Right cardiac atrium (tissue), 5 donors: ENCODE data around the gene MORC4. TPM values are rescaled to one million over a fixed set of nuclear protein-coding genes. Genes with fewer than 3 reads are reported as not detected.

Experiments used
- ATAC-seq, 2 donors: fragments of 200-7000 bp; cut with Tn5 transposase; one replicate each; pipeline versions ENCODE4 v1.8.0 to v1.9.1; 2020; ENCODE audit warnings: moderate library complexity in 2 of 2, mild to moderate bottlenecking in 1 of 2
- DNase-seq, 3 donors: peaks; one replicate each; pipeline ENCODE4 v3.0.0-alpha.2; 2020
- H3K27ac ChIP-seq: one replicate; pipeline ENCODE4 v1.5.1; 2013; ENCODE audit warnings: mild to moderate bottlenecking, low read length, control low read depth, moderate library complexity
- H3K27me3 ChIP-seq: one replicate; pipeline ENCODE4 v1.6.1; 2013; ENCODE audit not compliant: control insufficient read depth, insufficient read depth
- H3K4me1 ChIP-seq: one replicate; pipeline ENCODE4 v1.6.1; 2013; ENCODE audit warnings: low read length; ENCODE audit not compliant: control insufficient read depth, insufficient read depth
- H3K4me3 ChIP-seq: one replicate; pipeline ENCODE4 v1.5.1; 2013; ENCODE audit warnings: low read length, control low read depth
- H3K9me3 ChIP-seq: one replicate; pipeline ENCODE4 v1.6.1; 2013; ENCODE audit warnings: low read length; ENCODE audit not compliant: control insufficient read depth
- WGBS: extraction: QIAGEN DNeasy Blood & Tissue Kit; methylation state at CpG from one replicate; pipeline ENCODE4 v1.1.7; 2013; 5-methylcytosine and 5-hydroxymethylcytosine counted together
- intact Hi-C, 4 donors: fragments of 100-400 bp; cut with DNase I; formaldehyde crosslinking; loops; one replicate each; pipeline versions ENCODE4 v1.11.0 to v1.14.0; 2022 to 2023
- polyA plus RNA-seq: library from polyadenylated mRNA; stranded (reverse); fragments of 200-250 nt; gene quantifications from one replicate; pipeline ENCODE4 v1.2.3, GENCODE V29; 2013
- total RNA-seq, 4 donors: library from RNA; stranded (reverse); fragmentation: NEBNext Ultra II Directional; extraction: Animal tissue kit (Norgen Biotek cat#: 25700); gene quantifications; one replicate each; pipeline ENCODE4 v1.2.1, GENCODE V29; 2021
- donor health status: healthy with polysubstance abuse.
- donor health status: DM: no; HTN: yes; CAD: no.
- donor health status: DM: no; HTN: no; CAD: no.
- donor health status: DM: no; HTN: yes; CAD: no; lungs with severe emphysema.
- donor health status: DM: yes; HTN: yes; CAD: no.

The MORC4 gene
- total and polyA plus RNA-seq, 5 donors, result 2.1 to 6.6 (median 4.1) TPM

GRCh38 chrX:106933538-106933961, 66.5 kb downstream of the MORC4 start:
- no peaks in the 10 kb centered on the region for H3K27me3 ChIP-seq
- intact Hi-C loops, result no loop called here
- peak overlapping the region; percentile 72 for H3K27ac ChIP-seq
- H3K4me1 ChIP-seq, result peaks cover 10% of the 10 kb centered on the region
- 2% methylated on average over 3 of the region's 3 CpGs for WGBS
- DNase-seq, result peak in 2 of 3 donors; percentile 34 to 56
- peak; percentile 40 to 48 for ATAC-seq
- no peaks in the 10 kb centered on the region for H3K9me3 ChIP-seq
- H3K4me3 ChIP-seq, result no peak overlapping the region

GRCh38 chrX:106932960-106933537, 67.0 kb downstream of the MORC4 start:
- intact Hi-C loops, result no loop called here
- WGBS, result 48% methylated on average over 6 of the region's 6 CpGs
- H3K4me3 ChIP-seq, result no peak overlapping the region
- peak; percentile 68 to 85 for ATAC-seq
- H3K4me1 ChIP-seq, result peaks cover 10% of the 10 kb centered on the region
- H3K27ac ChIP-seq, result peak overlapping the region; percentile 72
- no peaks in the 10 kb centered on the region for H3K9me3 ChIP-seq
- peak in 1 of 3 donors; percentile 38 for DNase-seq
- H3K27me3 ChIP-seq, result no peaks in the 10 kb centered on the region

GRCh38 chrX:106932492-106932923, 67.5 kb downstream of the MORC4 start:
- peak overlapping the region; percentile 61 for H3K27ac ChIP-seq
- H3K4me3 ChIP-seq, result no peak overlapping the region
- ATAC-seq (peak; percentile 80 to 82), DNase-seq (no peak)
- no peaks in the 10 kb centered on the region for H3K9me3 ChIP-seq
- H3K27me3 ChIP-seq, result no peaks in the 10 kb centered on the region
- WGBS, result 75% methylated on average over 4 of the region's 4 CpGs
- intact Hi-C loops, result no loop called here
- H3K4me1 ChIP-seq, result peaks cover 10% of the 10 kb centered on the region

GRCh38 chrX:106931831-106932491, 68.1 kb downstream of the MORC4 start:
- no peaks in the 10 kb centered on the region for H3K9me3 ChIP-seq
- H3K4me1 ChIP-seq, result peaks cover 10% of the 10 kb centered on the region
- ATAC-seq (no peak), DNase-seq (no peak)
- H3K27me3 ChIP-seq, result no peaks in the 10 kb centered on the region
- WGBS, result 85% methylated on average over 3 of the region's 3 CpGs
- intact Hi-C loops, result no loop called here
- no peak overlapping the region for H3K4me3 ChIP-seq
- peak overlapping the region; percentile 58 for H3K27ac ChIP-seq

GRCh38 chrX:106928227-106928626, 71.8 kb downstream of the MORC4 start:
- 95% methylated on average over 4 of the region's 4 CpGs for WGBS
- intact Hi-C loops, result no loop called here
- Histone ChIP-seq H3K9me3 (no peaks in the 10 kb centered on the region), H3K27ac (no peak overlapping the region), H3K4me1 (peaks cover 6% of the 10 kb centered on the region), H3K4me3 (no peak overlapping the region), H3K27me3 (no peaks in the 10 kb centered on the region)
- ATAC-seq, result no peak
- DNase-seq, result no peak

GRCh38 chrX:106927700-106928099, 72.3 kb downstream of the MORC4 start:
- Histone ChIP-seq H3K27ac (no peak overlapping the region), H3K27me3 (no peaks in the 10 kb centered on the region), H3K4me1 (peaks cover 3% of the 10 kb centered on the region), H3K4me3 (no peak overlapping the region), H3K9me3 (no peaks in the 10 kb centered on the region)
- 65% methylated on average over 5 of the region's 5 CpGs for whole genome bisulfite sequencing
- intact Hi-C loops, result no loop called here
- no peak for ATAC-seq
- no peak for DNase-seq

- DNase-seq, result no peak
- no peak for ATAC-seq
- WGBS, result 94% methylated on average over 3 of the region's 3 CpGs
- Histone ChIP-seq H3K27me3 (no peaks in the 10 kb centered on the region), H3K4me3 (no peak overlapping the region), H3K27ac (no peak overlapping the region), H3K4me1 (peaks cover under 1% of the 10 kb centered on the region), H3K9me3 (no peaks in the 10 kb centered on the region)
- intact Hi-C loops, result no loop called here
Observed at GRCh38 chrX:106927023-106927422, 73.0 kb downstream of the MORC4 start.

GRCh38 chrX:106921637-106922036, 78.4 kb downstream of the MORC4 start:
- WGBS, result 52% methylated on average over 2 of the region's 2 CpGs
- DNase-seq (no peak), ATAC-seq (no peak)
- Histone ChIP-seq H3K27ac (no peak overlapping the region), H3K4me1 (peaks cover 2% of the 10 kb centered on the region), H3K27me3 (no peaks in the 10 kb centered on the region), H3K9me3 (no peaks in the 10 kb centered on the region), H3K4me3 (no peak overlapping the region)
- intact Hi-C loops, result no loop called here

- intact Hi-C loops, result no loop called here
- no peak for DNase-seq
- peaks cover 2% of the 10 kb centered on the region for H3K4me1 ChIP-seq
- H3K27me3 ChIP-seq, result no peaks in the 10 kb centered on the region
- H3K4me3 ChIP-seq, result no peak within 1 kb of the TSS
- no peak for ATAC-seq
- WGBS, result 48% methylated on average over 2 of the region's 2 CpGs
- H3K9me3 ChIP-seq, result no peaks in the 10 kb centered on the region
- H3K27ac ChIP-seq, result no peak within 1 kb of the TSS
Observed at GRCh38 chrX:106919932-106920452, 80.0 kb downstream of the MORC4 start, which contains the start of gene CLDN2. Gene CLDN2, plus strand, starts transcription at chrX:106920402. Its CDS starts 7,827 bp downstream, at chrX:106928229.

- WGBS, result 54% methylated on average over 6 of the region's 6 CpGs
- intact Hi-C loops, result no loop called here
- Histone ChIP-seq H3K27ac (no peak overlapping the region), H3K4me1 (peaks cover 2% of the 10 kb centered on the region), H3K27me3 (no peaks in the 10 kb centered on the region), H3K4me3 (no peak overlapping the region), H3K9me3 (no peaks in the 10 kb centered on the region)
- ATAC-seq (no peak), DNase-seq (no peak)
Observed at GRCh38 chrX:106917830-106918500, 82.0 kb downstream of the MORC4 start.

GRCh38 chrX:106912864-106913263, 87.1 kb downstream of the MORC4 start:
- no peaks in the 10 kb centered on the region for H3K9me3 ChIP-seq
- H3K27me3 ChIP-seq, result no peaks in the 10 kb centered on the region
- WGBS, result 67% methylated on average over 2 of the region's 2 CpGs
- no peak overlapping the region for H3K27ac ChIP-seq
- DNase-seq (no peak), ATAC-seq (no peak)
- peaks cover 2% of the 10 kb centered on the region for H3K4me1 ChIP-seq
- no peak overlapping the region for H3K4me3 ChIP-seq
- intact Hi-C loops, result no loop called here
